CD14-positive monocyte (primary cell): ENCODE data around the gene MPV17L. TPM values are rescaled to one million over a fixed set of nuclear protein-coding genes. Genes with fewer than 3 reads are reported as not detected.
"Not testable (repeated sequence)": the region's sequence is repeated elsewhere in the genome, so short reads cannot be mapped to it uniquely, and the experiment has no call there.

Source experiments
- DNase-seq, 3 donors: peaks; one replicate each; pipeline ENCODE4 v3.0.0-alpha.2; 2011 to 2022
- H2AFZ ChIP-seq: 2 replicates; pipeline ENCODE4 v1.6.0; 2012; ENCODE audit warnings: mild to moderate bottlenecking, low read depth, low read length, inconsistent platforms; ENCODE audit not compliant: insufficient read depth, poor library complexity, severe bottlenecking
- H3K27ac ChIP-seq, 2 donors: 1 replicate in 1 of 2; 2 replicates in 1 of 2; pipeline ENCODE4 v1.5.1; 2012 to 2013; ENCODE audit warnings: low read length in 2 of 2, control low read depth in 1 of 2, inconsistent platforms in 1 of 2, low read depth in 1 of 2, mild to moderate bottlenecking in 1 of 2
- H3K27me3 ChIP-seq, 2 donors: one replicate each; pipeline versions ENCODE4 v1.6.0 to v1.6.1; 2011 to 2013; ENCODE audit warnings: low read length in 2 of 2; ENCODE audit not compliant: control insufficient read depth in 2 of 2, insufficient read depth in 2 of 2
- H3K36me3 ChIP-seq, 2 donors: replicated peaks in 1 of 2; 1 replicate in 1 of 2; 2 replicates in 1 of 2; pipeline versions ENCODE4 v1.5.1 to v1.6.1; 2012 to 2013; ENCODE audit warnings: low read length in 2 of 2, control low read depth in 1 of 2, inconsistent platforms in 1 of 2, mild to moderate bottlenecking in 1 of 2; ENCODE audit not compliant: insufficient read depth in 2 of 2, control insufficient read depth in 1 of 2
- H3K4me1 ChIP-seq, 2 donors: 1 replicate in 1 of 2; 2 replicates in 1 of 2; pipeline versions ENCODE4 v1.5.1 to v1.6.1; 2012 to 2013; ENCODE audit warnings: low read length in 2 of 2, control low read depth in 1 of 2, inconsistent platforms in 1 of 2, mild to moderate bottlenecking in 1 of 2, moderate library complexity in 1 of 2; ENCODE audit not compliant: insufficient read depth in 2 of 2, control insufficient read depth in 1 of 2
- H3K4me2 ChIP-seq: replicated peaks from 2 replicates; pipeline ENCODE3; 2012; ENCODE audit warnings: low read length, moderate library complexity, mild to moderate bottlenecking; ENCODE audit not compliant: poor library complexity, severe bottlenecking; ENCODE audit errors: extremely low read depth
- H3K4me3 ChIP-seq, 3 experiments: fragments of 200-600 bp in 1 of 3; sonication (generic) in 1 of 3; replicated peaks in 1 of 3; 1 replicate in 2 of 3; 2 replicates in 1 of 3; pipeline ENCODE4 v1.5.1; 2011 to 2013; ENCODE audit warnings: low read length in 3 of 3, mild to moderate bottlenecking in 3 of 3, control low read depth in 2 of 3, low read depth in 2 of 3, inconsistent platforms in 1 of 3, moderate library complexity in 1 of 3
- H3K79me2 ChIP-seq: 2 replicates; pipeline ENCODE4 v1.6.0; 2012; ENCODE audit warnings: mild to moderate bottlenecking, control low read depth, inconsistent platforms, low read length, moderate library complexity; ENCODE audit not compliant: insufficient read depth
- H3K9ac ChIP-seq: 2 replicates; pipeline ENCODE4 v1.6.0; 2017; ENCODE audit warnings: low read length, mild to moderate bottlenecking; ENCODE audit not compliant: insufficient read depth, poor library complexity, severe bottlenecking
- H3K9me3 ChIP-seq, 2 donors: replicated peaks in 1 of 2; 1 replicate in 1 of 2; 2 replicates in 1 of 2; pipeline versions ENCODE4 v1.5.1 to v1.6.1; 2012 to 2013; ENCODE audit warnings: low read length in 2 of 2, control low read depth in 1 of 2; ENCODE audit not compliant: control insufficient read depth in 1 of 2, insufficient read depth in 1 of 2
- H4K20me1 ChIP-seq: 2 replicates; pipeline ENCODE4 v1.6.0; 2012; ENCODE audit warnings: mild to moderate bottlenecking, low read length, control low read depth, moderate library complexity; ENCODE audit not compliant: insufficient read depth
- H3K27ac Mint-ChIP-seq, 7 donors: one replicate each; pipeline ENCODE4 v1.8.0; 2020; ENCODE audit warnings: mild to moderate bottlenecking in 7 of 7, mixed read lengths in 7 of 7, moderate library complexity in 6 of 7, inconsistent platforms in 2 of 7
- H3K27me3 Mint-ChIP-seq, 3 donors: one replicate each; pipeline ENCODE4 v1.8.0; 2021 to 2022; ENCODE audit warnings: low read depth in 3 of 3, mild to moderate bottlenecking in 3 of 3, mixed read lengths in 3 of 3, moderate library complexity in 3 of 3, inconsistent platforms in 1 of 3
- H3K36me3 Mint-ChIP-seq, 2 donors: one replicate each; pipeline ENCODE4 v1.8.0; 2020; ENCODE audit warnings: mixed read lengths in 2 of 2, inconsistent platforms in 1 of 2, mild to moderate bottlenecking in 1 of 2
- H3K4me1 Mint-ChIP-seq: one replicate; pipeline ENCODE4 v1.8.0; 2020; ENCODE audit warnings: mild to moderate bottlenecking, mixed read lengths
- H3K4me3 Mint-ChIP-seq, 2 donors: one replicate each; pipeline ENCODE4 v1.8.0; 2020; ENCODE audit warnings: mild to moderate bottlenecking in 2 of 2, mixed read lengths in 2 of 2, moderate library complexity in 1 of 2
- H3K9me3 Mint-ChIP-seq, 7 donors: one replicate each; pipeline ENCODE4 v1.8.0; 2020 to 2022; ENCODE audit warnings: mixed read lengths in 7 of 7, mild to moderate bottlenecking in 6 of 7, moderate library complexity in 6 of 7, inconsistent platforms in 2 of 7
- CTCF ChIP-seq: fragments of 200-600 bp; IDR thresholded peaks from one replicate; pipeline ENCODE4 v1.8.0; 2022; ENCODE audit warnings: antibody characterized with exemption, mild to moderate bottlenecking
- WGBS: methylation state at CpG from one replicate; pipeline ENCODE4 v1.1.5; 2013; ENCODE audit warnings: missing lambda C conversion rate; ENCODE audit not compliant: insufficient coverage; 5-methylcytosine and 5-hydroxymethylcytosine counted together
- intact Hi-C, 2 donors: fragments of 100-400 bp; cut with micrococcal nuclease; formaldehyde crosslinking; loops; one replicate each; pipeline versions ENCODE4 v1.15.0 to v1.15.1; 2023
- polyA plus RNA-seq, 3 donors: library from polyadenylated mRNA; depleted of rRNA in 1 of 3; unstranded in 2 of 3; stranded (reverse) in 1 of 3; fragments of 300-500 nt in 2 of 3; fragments of >200 nt in 1 of 3; fragmentation: Illumina TruSeq in 2 of 3; gene quantifications; 1 replicate in 2 of 3; 2 replicates in 1 of 3; pipeline ENCODE4 v1.2.3, GENCODE V29; 2012 to 2021

Gene MPV17L
- polyA plus RNA-seq, 3 donors: 0.13 to 0.58 TPM; not detected in 1

GRCh38 chr16:15439521-15439920 is 44.0 kb downstream of the MPV17L start:
- no peak overlapping the region for H3K9ac ChIP-seq
- peaks cover 4 to 11% of the 10 kb centered on the region in 2 donors for H3K4me1 ChIP-seq
- H3K36me3 ChIP-seq: no peaks in the 10 kb centered on the region
- H3K27me3 Mint-ChIP-seq: peaks cover 21 to 24% (median 22%) of the 10 kb centered on the region in 3 donors
- H3K27ac ChIP-seq: no peak overlapping the region
- H3K9me3 Mint-ChIP-seq: peaks cover 0 to 2% (median 0%) of the 10 kb centered on the region in 7 donors
- H3K79me2 ChIP-seq: no peaks in the 10 kb centered on the region
- peaks cover 0 to 6% of the 10 kb centered on the region in 2 donors for H3K9me3 ChIP-seq
- no peaks in the 10 kb centered on the region for H3K36me3 Mint-ChIP-seq
- TF ChIP-seq CTCF: no peak
- peaks cover 21 to 27% of the 10 kb centered on the region in 2 donors for H3K27me3 ChIP-seq
- no peak for DNase-seq
- H3K4me3 Mint-ChIP-seq: no peak overlapping the region
- intact Hi-C loops: no loop called here
- WGBS: 100% methylated on average over 1 of the region's 4 CpGs
- H4K20me1 ChIP-seq: no peaks in the 10 kb centered on the region
- no peak overlapping the region for H3K27ac Mint-ChIP-seq
- no peak overlapping the region for H2AFZ ChIP-seq
- no peak overlapping the region for H3K4me2 ChIP-seq
- H3K4me3 ChIP-seq: no peak overlapping the region
- H3K4me1 Mint-ChIP-seq: peaks cover 9% of the 10 kb centered on the region

- H3K4me3 Mint-ChIP-seq: no peak overlapping the region
- no peak for TF ChIP-seq CTCF
- no peaks in the 10 kb centered on the region for H3K36me3 Mint-ChIP-seq
- no peaks in the 10 kb centered on the region for H4K20me1 ChIP-seq
- H3K9me3 ChIP-seq: peaks cover 0 to 4% of the 10 kb centered on the region in 2 donors
- peaks cover 10 to 14% of the 10 kb centered on the region in 2 donors for H3K27me3 ChIP-seq
- no peak overlapping the region for H3K4me2 ChIP-seq
- WGBS: 96% methylated on average over 3 of the region's 3 CpGs
- peaks cover 3 to 8% (median 7%) of the 10 kb centered on the region in 7 donors for H3K9me3 Mint-ChIP-seq
- H3K4me1 Mint-ChIP-seq: no peaks in the 10 kb centered on the region
- intact Hi-C loops: no loop called here
- no peaks in the 10 kb centered on the region for H3K4me1 ChIP-seq
- H3K27ac Mint-ChIP-seq: no peak overlapping the region
- H2AFZ ChIP-seq: no peak overlapping the region
- no peaks in the 10 kb centered on the region for H3K79me2 ChIP-seq
- DNase-seq: no peak
- H3K9ac ChIP-seq: no peak overlapping the region
- H3K36me3 ChIP-seq: no peaks in the 10 kb centered on the region
- no peak overlapping the region for H3K4me3 ChIP-seq
- no peak overlapping the region for H3K27ac ChIP-seq
- H3K27me3 Mint-ChIP-seq: peaks cover 8 to 10% (median 10%) of the 10 kb centered on the region in 3 donors
Observed at GRCh38 chr16:15440852-15441251, 45.3 kb downstream of the MPV17L start.

GRCh38 chr16:15442140-15442539 is 46.6 kb downstream of the MPV17L start:
- H3K36me3 Mint-ChIP-seq, H3K27me3 ChIP-seq, H3K9me3 Mint-ChIP-seq, H3K27me3 Mint-ChIP-seq, H3K4me3 ChIP-seq, H3K9ac ChIP-seq, H4K20me1 ChIP-seq, H3K4me1 ChIP-seq, H2AFZ ChIP-seq, H3K4me3 Mint-ChIP-seq, H3K36me3 ChIP-seq, intact Hi-C loops, H3K27ac Mint-ChIP-seq, DNase-seq, H3K9me3 ChIP-seq, H3K4me2 ChIP-seq, H3K79me2 ChIP-seq, H3K27ac ChIP-seq, H3K4me1 Mint-ChIP-seq: not testable (repeated sequence)
- WGBS: no CpG with 5 or more reads among the region's 5 CpGs
